Astrocyte of the spinal cord (primary cell): Measurements from ENCODE around the gene ACYP2.

ENCODE experiments used
- DNase-seq: peaks from one replicate; pipeline ENCODE4 v3.0.0; 2011; ENCODE audit warnings: low read depth, low spot score
- H3K4me3 ChIP-seq: 2 replicates; pipeline ENCODE4 v1.5.1; 2011; ENCODE audit warnings: low read depth, mild to moderate bottlenecking, low read length, moderate library complexity
- in situ Hi-C: cut with HindIII; loops from 2 replicates; pipeline ENCODE4 v1.10.0; 2017; ENCODE audit warnings: low sequenced_read_pairs
- TF ChIP-seq, protein P1 (sequence below): IDR thresholded peaks from 2 replicates; pipeline ENCODE4 v1.5.1; 2012; ENCODE audit warnings: low read depth, mild to moderate bottlenecking, low read length, inconsistent platforms

Gene ACYP2

DNA sequence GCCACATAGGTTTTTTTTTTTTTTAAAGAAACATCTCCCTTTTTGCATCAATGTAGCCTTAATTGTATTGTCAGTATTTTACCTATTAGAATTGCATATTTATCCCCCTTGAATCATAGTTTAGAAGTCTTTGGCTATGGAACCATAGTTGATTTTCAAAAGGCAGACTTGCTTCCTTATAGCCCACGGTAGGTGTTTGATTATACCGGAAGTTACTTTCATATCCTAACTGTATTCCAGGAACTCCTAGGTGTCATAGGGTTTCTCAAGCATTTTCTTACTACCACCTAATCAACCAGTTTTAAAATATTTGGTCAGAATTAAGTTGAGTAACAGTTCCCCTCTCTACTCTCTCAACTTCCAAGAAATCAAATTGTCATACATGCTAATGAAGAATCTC, 227.2 kb downstream of the ACYP2 start:
- DNase-seq = no peak
- no peak overlapping the region for H3K4me3 ChIP-seq
- in situ Hi-C loops = no loop called here
- TF ChIP-seq, protein P1, sequence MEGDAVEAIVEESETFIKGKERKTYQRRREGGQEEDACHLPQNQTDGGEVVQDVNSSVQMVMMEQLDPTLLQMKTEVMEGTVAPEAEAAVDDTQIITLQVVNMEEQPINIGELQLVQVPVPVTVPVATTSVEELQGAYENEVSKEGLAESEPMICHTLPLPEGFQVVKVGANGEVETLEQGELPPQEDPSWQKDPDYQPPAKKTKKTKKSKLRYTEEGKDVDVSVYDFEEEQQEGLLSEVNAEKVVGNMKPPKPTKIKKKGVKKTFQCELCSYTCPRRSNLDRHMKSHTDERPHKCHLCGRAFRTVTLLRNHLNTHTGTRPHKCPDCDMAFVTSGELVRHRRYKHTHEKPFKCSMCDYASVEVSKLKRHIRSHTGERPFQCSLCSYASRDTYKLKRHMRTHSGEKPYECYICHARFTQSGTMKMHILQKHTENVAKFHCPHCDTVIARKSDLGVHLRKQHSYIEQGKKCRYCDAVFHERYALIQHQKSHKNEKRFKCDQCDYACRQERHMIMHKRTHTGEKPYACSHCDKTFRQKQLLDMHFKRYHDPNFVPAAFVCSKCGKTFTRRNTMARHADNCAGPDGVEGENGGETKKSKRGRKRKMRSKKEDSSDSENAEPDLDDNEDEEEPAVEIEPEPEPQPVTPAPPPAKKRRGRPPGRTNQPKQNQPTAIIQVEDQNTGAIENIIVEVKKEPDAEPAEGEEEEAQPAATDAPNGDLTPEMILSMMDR = no peak

DNA sequence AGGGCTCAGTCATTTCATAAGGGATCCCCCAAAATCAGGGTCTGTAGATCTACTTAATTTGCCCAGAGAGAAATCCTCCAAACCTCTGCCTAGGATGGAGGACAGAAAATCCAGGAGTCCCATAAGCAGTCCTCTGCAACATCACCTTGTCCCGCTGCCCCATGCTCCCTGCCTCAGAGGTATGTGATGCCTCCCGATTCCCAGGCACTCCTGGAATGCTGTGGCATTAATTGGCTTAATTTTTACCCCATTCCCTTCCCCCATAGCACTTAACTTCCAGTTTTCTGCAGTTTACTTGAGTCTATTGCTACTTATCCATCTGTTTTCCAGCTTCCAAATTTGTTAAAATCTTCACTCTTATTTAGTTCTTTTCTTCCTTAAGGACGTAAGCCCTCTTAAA, 232.2 kb downstream of the ACYP2 start:
- in situ Hi-C loops = no loop called here
- TF ChIP-seq, protein P1 = no peak
- no peak overlapping the region for H3K4me3 ChIP-seq
- DNase-seq = no peak

GRCh38 chr2:54348646-54349045, 233.2 kb downstream of the ACYP2 start:
- peak; percentile 12 for DNase-seq
- in situ Hi-C loops = no loop called here
- TF ChIP-seq, protein P1 = no peak
- H3K4me3 ChIP-seq = no peak overlapping the region

DNA sequence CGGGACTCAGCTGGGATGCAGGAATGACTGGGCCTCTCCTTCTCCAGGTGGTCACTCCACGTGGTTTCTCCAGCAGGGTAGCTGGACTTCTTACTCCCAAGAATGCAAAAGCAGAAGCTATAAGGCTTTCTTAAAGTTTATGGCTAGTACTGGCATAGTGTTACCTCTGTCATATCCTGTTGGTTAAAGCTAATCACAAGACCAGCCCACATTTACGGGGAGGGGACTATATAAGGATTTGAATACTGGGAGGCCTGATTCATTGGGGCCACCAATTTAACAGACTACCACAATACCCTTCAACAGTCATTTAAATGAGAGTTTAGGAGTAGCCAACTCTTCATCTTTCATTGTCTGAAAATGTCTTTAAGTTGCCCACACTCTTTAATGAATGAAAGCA, 235.0 kb downstream of the ACYP2 start:
- in situ Hi-C loops = no loop called here
- TF ChIP-seq, protein P1 = no peak

GRCh38 chr2:54353216-54353615, 237.8 kb downstream of the ACYP2 start:
- in situ Hi-C loops = no loop called here
- H3K4me3 ChIP-seq = no peak overlapping the region
- DNase-seq = no peak
- TF ChIP-seq, protein P1 = no peak

More for the DNA sequence above, 235.0 kb downstream of the ACYP2 start:
- H3K4me3 ChIP-seq = no peak overlapping the region
- no peak for DNase-seq
